GM21515 (cell line): ENCODE measurements around the gene NCEH1.
A peak's percentile ranks its signal among the peaks of the same experiment; 100 is the strongest.
"Not testable (repeated sequence)": the region's sequence is repeated elsewhere in the genome, so short reads cannot be mapped to it uniquely, and the experiment has no call there.

ENCODE experiments used
- ATAC-seq: cut with Tn5 transposase; IDR thresholded peaks from one replicate; pipeline ENCODE4 v1.9.1; 2021; ENCODE audit not compliant: unreplicated experiment

NCEH1 gene

GRCh38 chr3:172710664-172711453 is at the start of gene NCEH1:
TSS of gene NCEH1 (minus strand) at chr3:172711067. CDS start at chr3:172710984, 83 bp downstream.
- peak; percentile 100 for ATAC-seq

GRCh38 chr3:172760416-172760815 is 49.5 kb upstream of the NCEH1 start:
- ATAC-seq = not testable (repeated sequence)

GRCh38 chr3:172753125-172753524 is 42.3 kb upstream of the NCEH1 start:
- ATAC-seq = no peak

GRCh38 chr3:172752651-172753050 is 41.8 kb upstream of the NCEH1 start:
- ATAC-seq = no peak

GRCh38 chr3:172751175-172751704 is 40.4 kb upstream of the NCEH1 start:
- ATAC-seq = peak; percentile 29

GRCh38 chr3:172750368-172751174 is 39.7 kb upstream of the NCEH1 start, which contains the start of gene ECT2:
TSS of gene ECT2 (plus strand) at chr3:172750726. CDS start at chr3:172754531, 3,805 bp downstream.
- peak; percentile 97 for ATAC-seq

- ATAC-seq = peak; percentile 0
Observed at GRCh38 chr3:172750069-172750367, 39.2 kb upstream of the NCEH1 start.

- no peak for ATAC-seq
Observed at GRCh38 chr3:172749230-172749965, 38.5 kb upstream of the NCEH1 start.

GRCh38 chr3:172746475-172746874 is 35.6 kb upstream of the NCEH1 start:
- no peak for ATAC-seq

GRCh38 chr3:172739462-172739861 is 28.6 kb upstream of the NCEH1 start:
- ATAC-seq = no peak

GRCh38 chr3:172735014-172735413 is 24.1 kb upstream of the NCEH1 start:
- no peak for ATAC-seq

- ATAC-seq = no peak
Observed at GRCh38 chr3:172726380-172726779, 15.5 kb upstream of the NCEH1 start.

- ATAC-seq = not testable (repeated sequence)
Observed at GRCh38 chr3:172722536-172723040, 11.7 kb upstream of the NCEH1 start.

GRCh38 chr3:172717493-172718088 is 6.7 kb upstream of the NCEH1 start:
- no peak for ATAC-seq

GRCh38 chr3:172716476-172716875 is 5.6 kb upstream of the NCEH1 start:
- ATAC-seq = no peak

GRCh38 chr3:172713316-172713715 is 2.4 kb upstream of the NCEH1 start:
- ATAC-seq = no peak

- peak; percentile 10 for ATAC-seq
Observed at GRCh38 chr3:172711454-172711795, 558 bp upstream of the NCEH1 start.

GRCh38 chr3:172709774-172710663 is 848 bp downstream of the NCEH1 start:
- ATAC-seq = no peak

- ATAC-seq = no peak
Observed at GRCh38 chr3:172708921-172709773, 1.7 kb downstream of the NCEH1 start.
